ENCODE data around the gene SND1. TPM values are rescaled to one million over a fixed set of nuclear protein-coding genes. Genes with fewer than 3 reads are reported as not detected.

SND1 gene
- total and polyA plus RNA-seq, 10 of the 15 experiments (the other 5 are each of a cell fraction or from before 2014, with no cell fraction given) = 52.4 to 270 (median 146) TPM

DNA sequence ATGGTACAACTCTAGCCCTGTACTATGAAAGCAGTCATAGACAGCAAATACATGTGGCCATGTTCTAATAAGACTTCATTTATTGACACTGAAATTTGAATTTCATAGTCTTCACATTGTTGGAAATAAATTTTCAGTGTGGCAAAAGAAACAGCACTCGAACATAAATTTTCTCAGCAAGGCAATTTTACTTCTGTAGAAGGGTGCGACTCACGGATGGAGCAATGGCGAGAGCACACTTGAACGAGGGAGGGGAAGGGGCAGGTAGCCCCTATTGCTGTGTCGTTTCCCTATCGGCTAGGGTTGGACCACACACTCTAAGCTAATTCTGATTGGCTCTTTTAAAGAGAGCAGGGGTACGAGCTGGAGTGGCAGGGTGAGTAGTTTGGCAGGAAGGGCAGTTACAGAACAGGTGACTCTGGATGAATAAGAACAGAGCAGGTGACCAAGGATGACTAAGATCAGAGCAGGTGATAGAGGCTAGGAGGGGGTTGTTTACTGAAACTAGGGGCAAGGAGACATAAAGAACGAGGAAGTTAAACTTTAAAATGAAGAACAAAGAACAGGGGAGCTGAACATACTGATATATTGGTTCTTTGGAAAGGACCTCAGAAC is 327.2 kb downstream of the SND1 start:
- Histone ChIP-seq H3K27ac (ENCODE audit: control insufficient read depth, insufficient read depth) (no peak overlapping the region), H3K79me2 (ENCODE audit: control insufficient read depth, insufficient read depth, low read length) (no peaks in the 10 kb centered on the region), H3K4me1 (ENCODE audit: control insufficient read depth, insufficient read depth, low read length) (no peaks in the 10 kb centered on the region), H4K20me1 (ENCODE audit: control insufficient read depth, insufficient read depth) (no peaks in the 10 kb centered on the region), H3K4me3 (no peak overlapping the region), H3K4me2 (ENCODE audit: control insufficient read depth, insufficient read depth) (no peak overlapping the region), H2AFZ (ENCODE audit: control insufficient read depth, low read depth, low read length) (no peak overlapping the region), H3K36me3 (ENCODE audit: control insufficient read depth in 2 of 2, insufficient read depth in 2 of 2, low read length in 1 of 2) (peaks cover 8 to 14% of the 10 kb centered on the region in 2 experiments; a peak in 3 of 4 replicates), H3K9me3 (replicated peaks; ENCODE audit: control insufficient read depth, insufficient read depth, low read length) (peaks cover 9% of the 10 kb centered on the region; the same call in 2 of the 3 replicates), H3K27me3 (replicated peaks in 1 of 2; ENCODE audit: control insufficient read depth in 2 of 2, insufficient read depth in 2 of 2, low read length in 1 of 2) (no peaks in the 10 kb centered on the region), H3K9ac (ENCODE audit: control insufficient read depth, insufficient read depth, low read length) (no peak overlapping the region)
- intact Hi-C loops (cut with micrococcal nuclease; ENCODE audit: unreplicated experiment) (no loop called here), in situ Hi-C loops (cut with MboI) (no loop called here)
- WGBS (ENCODE audit: insufficient coverage, insufficient replicate concordance, low lambda C conversion rate, missing lambda C conversion rate) = 87% methylated on average over 9 of the region's 9 CpGs
- ChIA-PET RAD21 (ENCODE audit: unreplicated experiment) (interaction anchor here (1.7 kb wide), 1 partner anchor 68 kb away, joined by 3 read pairs; no protein-coding TSS in a partner anchor), POLR2A (interaction anchor here (1.5 kb wide), 1 partner anchor 20 kb away, joined by 3 read pairs; no protein-coding TSS in a partner anchor), CTCF (interaction anchor here (0.8 kb wide), 1 partner anchor 22 kb away, joined by 3 read pairs; no protein-coding TSS in a partner anchor), SMC1A (ENCODE audit: uncharacterized antibody, unreplicated experiment) (interaction anchor here (1.0 to 1.3 kb wide), 2 partner anchors 56 to 58 kb away, joined by 3 read pairs; no protein-coding TSS in a partner anchor)
- BruUV-seq (replicated peaks) = no TSS peak
- FAIRE-seq (no peak), DNase-seq (ENCODE audit: low read depth, low spot score) (no peak), ATAC-seq (no peak)
- TF ChIP-seq ASH2L (IDR thresholded peaks at IDR 0.05; ENCODE audit: borderline replicate concordance, low read depth) (no peak), CBX5 (IDR thresholded peaks at IDR 0.05; ENCODE audit: low read depth) (peak; percentile 72; the same call in 1 of the 2 replicates)

DNA sequence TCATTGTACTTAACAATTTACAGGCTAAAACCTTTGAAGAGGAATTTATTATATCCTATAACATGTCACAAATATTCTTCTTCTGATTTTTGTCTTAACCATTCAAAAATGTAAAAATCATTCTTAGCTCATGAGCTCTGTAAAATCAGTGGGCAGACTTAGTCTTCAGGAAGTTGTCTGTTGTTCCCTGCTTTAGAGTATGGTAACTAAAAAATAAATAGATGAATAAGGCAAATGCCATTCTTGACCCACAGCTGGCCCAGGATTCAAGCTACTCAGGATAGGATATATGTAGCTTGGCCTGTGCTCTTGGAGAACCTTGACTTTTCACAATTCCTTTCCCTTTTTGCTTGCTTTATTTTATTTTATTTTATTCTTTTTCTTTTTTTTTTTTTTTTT is 327.7 kb downstream of the SND1 start:
- Histone ChIP-seq H3K27ac (ENCODE audit: control insufficient read depth, insufficient read depth) (no peak overlapping the region), H3K9me3 (replicated peaks; ENCODE audit: control insufficient read depth, insufficient read depth, low read length) (peaks cover 9% of the 10 kb centered on the region; the same call in 2 of the 3 replicates), H3K27me3 (replicated peaks in 1 of 2; ENCODE audit: control insufficient read depth in 2 of 2, insufficient read depth in 2 of 2, low read length in 1 of 2) (no peaks in the 10 kb centered on the region), H2AFZ (ENCODE audit: control insufficient read depth, low read depth, low read length) (no peak overlapping the region), H3K4me3 (no peak overlapping the region), H3K36me3 (ENCODE audit: control insufficient read depth in 2 of 2, insufficient read depth in 2 of 2, low read length in 1 of 2) (peaks cover 8 to 10% of the 10 kb centered on the region in 2 experiments; a peak in 3 of 4 replicates), H3K4me1 (ENCODE audit: control insufficient read depth, insufficient read depth, low read length) (no peaks in the 10 kb centered on the region), H3K9ac (ENCODE audit: control insufficient read depth, insufficient read depth, low read length) (no peak overlapping the region), H4K20me1 (ENCODE audit: control insufficient read depth, insufficient read depth) (no peaks in the 10 kb centered on the region), H3K4me2 (ENCODE audit: control insufficient read depth, insufficient read depth) (no peak overlapping the region), H3K79me2 (ENCODE audit: control insufficient read depth, insufficient read depth, low read length) (no peaks in the 10 kb centered on the region)
- no peak for DNase-seq (ENCODE audit: low read depth, low spot score)
- no TSS peak for BruUV-seq (replicated peaks)
- CTCF ChIA-PET = interaction anchor here (0.8 kb wide), 1 partner anchor 21 kb away, joined by 3 read pairs; no protein-coding TSS in a partner anchor
- RAD21 ChIA-PET (ENCODE audit: unreplicated experiment) = interaction anchor here (1.7 kb wide), 1 partner anchor 68 kb away, joined by 3 read pairs; no protein-coding TSS in a partner anchor
- no peak for ATAC-seq
- intact Hi-C loops (cut with micrococcal nuclease; ENCODE audit: unreplicated experiment) (no loop called here), in situ Hi-C loops (cut with MboI) (no loop called here)
- SMC1A ChIA-PET (ENCODE audit: uncharacterized antibody, unreplicated experiment) = interaction anchor here (1.0 to 1.6 kb wide), 4 partner anchors 41 to 59 kb away, joined by 3 to 5 read pairs (median 3); no protein-coding TSS in a partner anchor
- FAIRE-seq = no peak
- POLR2A ChIA-PET = interaction anchor here (1.5 kb wide), 1 partner anchor 21 kb away, joined by 3 read pairs; no protein-coding TSS in a partner anchor
- TF ChIP-seq, protein P1, sequence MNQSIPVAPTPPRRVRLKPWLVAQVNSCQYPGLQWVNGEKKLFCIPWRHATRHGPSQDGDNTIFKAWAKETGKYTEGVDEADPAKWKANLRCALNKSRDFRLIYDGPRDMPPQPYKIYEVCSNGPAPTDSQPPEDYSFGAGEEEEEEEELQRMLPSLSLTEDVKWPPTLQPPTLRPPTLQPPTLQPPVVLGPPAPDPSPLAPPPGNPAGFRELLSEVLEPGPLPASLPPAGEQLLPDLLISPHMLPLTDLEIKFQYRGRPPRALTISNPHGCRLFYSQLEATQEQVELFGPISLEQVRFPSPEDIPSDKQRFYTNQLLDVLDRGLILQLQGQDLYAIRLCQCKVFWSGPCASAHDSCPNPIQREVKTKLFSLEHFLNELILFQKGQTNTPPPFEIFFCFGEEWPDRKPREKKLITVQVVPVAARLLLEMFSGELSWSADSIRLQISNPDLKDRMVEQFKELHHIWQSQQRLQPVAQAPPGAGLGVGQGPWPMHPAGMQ (IDR thresholded peaks at IDR 0.05; ENCODE audit: borderline replicate concordance) = no peak
- TF ChIP-seq IKZF1 (conservative IDR thresholded peaks at IDR 0.05) (no peak), KAT2A (conservative IDR thresholded peaks at IDR 0.05; ENCODE audit: control insufficient read depth, low read depth, low read length) (no peak), EED (IDR thresholded peaks at IDR 0.05; ENCODE audit: low read depth) (no peak), CBFB (IDR thresholded peaks at IDR 0.05; ENCODE audit: low read depth) (no peak), TCF7 (IDR thresholded peaks at IDR 0.05; ENCODE audit: borderline replicate concordance) (no peak)
- TF ChIP-seq, protein P2, sequence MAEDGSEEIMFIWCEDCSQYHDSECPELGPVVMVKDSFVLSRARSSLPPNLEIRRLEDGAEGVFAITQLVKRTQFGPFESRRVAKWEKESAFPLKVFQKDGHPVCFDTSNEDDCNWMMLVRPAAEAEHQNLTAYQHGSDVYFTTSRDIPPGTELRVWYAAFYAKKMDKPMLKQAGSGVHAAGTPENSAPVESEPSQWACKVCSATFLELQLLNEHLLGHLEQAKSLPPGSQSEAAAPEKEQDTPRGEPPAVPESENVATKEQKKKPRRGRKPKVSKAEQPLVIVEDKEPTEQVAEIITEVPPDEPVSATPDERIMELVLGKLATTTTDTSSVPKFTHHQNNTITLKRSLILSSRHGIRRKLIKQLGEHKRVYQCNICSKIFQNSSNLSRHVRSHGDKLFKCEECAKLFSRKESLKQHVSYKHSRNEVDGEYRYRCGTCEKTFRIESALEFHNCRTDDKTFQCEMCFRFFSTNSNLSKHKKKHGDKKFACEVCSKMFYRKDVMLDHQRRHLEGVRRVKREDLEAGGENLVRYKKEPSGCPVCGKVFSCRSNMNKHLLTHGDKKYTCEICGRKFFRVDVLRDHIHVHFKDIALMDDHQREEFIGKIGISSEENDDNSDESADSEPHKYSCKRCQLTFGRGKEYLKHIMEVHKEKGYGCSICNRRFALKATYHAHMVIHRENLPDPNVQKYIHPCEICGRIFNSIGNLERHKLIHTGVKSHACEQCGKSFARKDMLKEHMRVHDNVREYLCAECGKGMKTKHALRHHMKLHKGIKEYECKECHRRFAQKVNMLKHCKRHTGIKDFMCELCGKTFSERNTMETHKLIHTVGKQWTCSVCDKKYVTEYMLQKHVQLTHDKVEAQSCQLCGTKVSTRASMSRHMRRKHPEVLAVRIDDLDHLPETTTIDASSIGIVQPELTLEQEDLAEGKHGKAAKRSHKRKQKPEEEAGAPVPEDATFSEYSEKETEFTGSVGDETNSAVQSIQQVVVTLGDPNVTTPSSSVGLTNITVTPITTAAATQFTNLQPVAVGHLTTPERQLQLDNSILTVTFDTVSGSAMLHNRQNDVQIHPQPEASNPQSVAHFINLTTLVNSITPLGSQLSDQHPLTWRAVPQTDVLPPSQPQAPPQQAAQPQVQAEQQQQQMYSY (CRISPR knock-in tag; IDR thresholded peaks at IDR 0.05) = no peak
- TF ChIP-seq, protein P3, sequence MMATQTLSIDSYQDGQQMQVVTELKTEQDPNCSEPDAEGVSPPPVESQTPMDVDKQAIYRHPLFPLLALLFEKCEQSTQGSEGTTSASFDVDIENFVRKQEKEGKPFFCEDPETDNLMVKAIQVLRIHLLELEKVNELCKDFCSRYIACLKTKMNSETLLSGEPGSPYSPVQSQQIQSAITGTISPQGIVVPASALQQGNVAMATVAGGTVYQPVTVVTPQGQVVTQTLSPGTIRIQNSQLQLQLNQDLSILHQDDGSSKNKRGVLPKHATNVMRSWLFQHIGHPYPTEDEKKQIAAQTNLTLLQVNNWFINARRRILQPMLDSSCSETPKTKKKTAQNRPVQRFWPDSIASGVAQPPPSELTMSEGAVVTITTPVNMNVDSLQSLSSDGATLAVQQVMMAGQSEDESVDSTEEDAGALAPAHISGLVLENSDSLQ (IDR thresholded peaks at IDR 0.05) = no peak

Measured in GM12878 (cell line).